ENCODE measurements around the gene GANC. TPM values are rescaled to one million over a fixed set of nuclear protein-coding genes. Genes with fewer than 3 reads are reported as not detected.
"Not testable (repeated sequence)": the region's sequence is repeated elsewhere in the genome, so short reads cannot be mapped to it uniquely, and the experiment has no call there.

GANC gene
- polyA plus RNA-seq (ENCODE audit: low read depth in 6 of 6) = 10 to 100 TPM; 20.8 to 48.7 (median 36.6) TPM

- DNase-seq (peak; percentile 93), ATAC-seq (ENCODE audit: low read depth in 2 of 2) (peak; percentile 86 to 87)
- no peaks in the 10 kb centered on the region for H3K36me3 Mint-ChIP-seq
- peak within 1 kb of the TSS; percentile 83 to 99 (median 98) for H3K27ac Mint-ChIP-seq
- H3K27me3 Mint-ChIP-seq = no peaks in the 10 kb centered on the region
- peak within 1 kb of the TSS; percentile 88 to 99 (median 97) for H3K4me3 Mint-ChIP-seq
- H3K4me1 Mint-ChIP-seq = peaks cover 35 to 55% (median 52%) of the 10 kb centered on the region in 3 donors
- H3K9me3 Mint-ChIP-seq = no peaks in the 10 kb centered on the region
Measured at GRCh38 chr15:42272939-42273899, at the start of gene GANC, which contains the start of gene TMEM87A. GANC (plus strand) TSS chr15:42273201; CDS start chr15:42274482, 1,281 bp downstream. TMEM87A (minus strand) TSS chr15:42273433; CDS start chr15:42273398, 35 bp downstream.

- ATAC-seq (ENCODE audit: low read depth in 2 of 2) (no peak), DNase-seq (no peak)
- Mint-ChIP-seq H3K36me3 (peaks cover 17 to 40% of the 10 kb centered on the region in 2 donors), H3K4me1 (peaks cover 0 to 8% (median 0%) of the 10 kb centered on the region in 3 donors), H3K9me3 (no peaks in the 10 kb centered on the region), H3K4me3 (no peak overlapping the region), H3K27me3 (no peaks in the 10 kb centered on the region), H3K27ac (peak overlapping the region in 1 of 6 donors; percentile 42)
Measured at GRCh38 chr15:42226648-42227047, 46.4 kb upstream of the GANC start.

DNA sequence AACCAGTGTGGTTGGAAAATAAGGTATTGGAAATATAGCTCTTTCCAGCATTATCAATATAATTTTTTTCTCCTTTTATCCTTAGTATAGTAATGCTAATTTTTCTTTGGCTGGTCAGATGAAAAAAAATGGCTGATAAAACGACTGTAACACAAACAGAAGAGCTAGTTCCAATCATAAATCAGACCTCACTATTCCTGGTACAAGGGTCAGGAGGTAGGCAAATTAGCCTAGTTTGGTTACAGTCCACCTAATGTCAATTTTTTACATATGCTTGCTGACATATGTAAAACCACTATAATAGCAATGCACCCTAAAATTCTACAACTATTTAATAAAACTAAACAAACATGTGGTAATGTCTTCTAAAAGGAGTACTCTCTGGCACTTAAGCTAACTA, 45.0 kb upstream of the GANC start:
- Mint-ChIP-seq H3K36me3 (peaks cover 17 to 40% of the 10 kb centered on the region in 2 donors), H3K4me1 (peaks cover 0 to 8% (median 0%) of the 10 kb centered on the region in 3 donors), H3K27me3 (no peaks in the 10 kb centered on the region), H3K4me3 (no peak overlapping the region), H3K9me3 (no peaks in the 10 kb centered on the region), H3K27ac (no peak overlapping the region)
- ATAC-seq (ENCODE audit: low read depth in 2 of 2) = no peak
- no peak for DNase-seq

- H3K36me3 Mint-ChIP-seq = peaks cover 17 to 34% of the 10 kb centered on the region in 2 donors
- H3K27ac Mint-ChIP-seq = peak overlapping the region in 2 of 6 donors; percentile 81 to 85
Measured at GRCh38 chr15:42228981-42229380, 44.0 kb upstream of the GANC start.

GRCh38 chr15:42231088-42231487, 41.9 kb upstream of the GANC start:
- Mint-ChIP-seq H3K4me1 (peaks cover 0 to 8% (median 0%) of the 10 kb centered on the region in 3 donors), H3K9me3 (no peaks in the 10 kb centered on the region), H3K27me3 (no peaks in the 10 kb centered on the region), H3K36me3 (peaks cover 22 to 40% of the 10 kb centered on the region in 2 donors), H3K27ac (peak overlapping the region in 1 of 6 donors; percentile 3), H3K4me3 (no peak overlapping the region)
- DNase-seq (no peak), ATAC-seq (ENCODE audit: low read depth in 2 of 2) (no peak)

More at GRCh38 chr15:42228981-42229380, 44.0 kb upstream of the GANC start:
- ATAC-seq (ENCODE audit: low read depth in 2 of 2); H3K4me1 Mint-ChIP-seq; DNase-seq; H3K4me3 Mint-ChIP-seq; H3K9me3 Mint-ChIP-seq; H3K27me3 Mint-ChIP-seq: not testable (repeated sequence)

DNA sequence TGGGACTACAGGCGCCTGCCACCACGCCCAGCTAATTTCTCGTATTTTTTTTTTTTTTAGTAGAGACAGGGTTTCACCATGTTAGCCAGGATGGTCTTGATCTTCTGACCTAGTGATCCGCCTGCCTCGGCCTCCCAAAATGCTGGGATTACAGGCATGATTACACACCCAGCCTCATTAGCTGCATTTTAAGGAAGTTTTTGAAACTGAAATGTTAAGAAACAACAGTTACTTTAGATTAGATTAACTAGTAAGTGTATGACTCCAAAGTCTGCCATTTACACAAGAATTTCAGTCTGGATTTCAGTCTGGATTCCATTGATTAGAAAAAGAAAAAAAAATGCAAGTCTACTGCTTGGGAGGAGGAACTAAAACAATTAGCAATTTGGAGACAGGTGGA, 40.4 kb upstream of the GANC start:
- Mint-ChIP-seq H3K9me3 (no peaks in the 10 kb centered on the region), H3K4me1 (peaks cover 0 to 8% (median 0%) of the 10 kb centered on the region in 3 donors), H3K27ac (peak overlapping the region in 1 of 6 donors; percentile 72), H3K36me3 (peaks cover 30 to 44% of the 10 kb centered on the region in 2 donors), H3K27me3 (no peaks in the 10 kb centered on the region), H3K4me3 (no peak overlapping the region)
- no peak for ATAC-seq (ENCODE audit: low read depth in 2 of 2)
- no peak for DNase-seq

DNA sequence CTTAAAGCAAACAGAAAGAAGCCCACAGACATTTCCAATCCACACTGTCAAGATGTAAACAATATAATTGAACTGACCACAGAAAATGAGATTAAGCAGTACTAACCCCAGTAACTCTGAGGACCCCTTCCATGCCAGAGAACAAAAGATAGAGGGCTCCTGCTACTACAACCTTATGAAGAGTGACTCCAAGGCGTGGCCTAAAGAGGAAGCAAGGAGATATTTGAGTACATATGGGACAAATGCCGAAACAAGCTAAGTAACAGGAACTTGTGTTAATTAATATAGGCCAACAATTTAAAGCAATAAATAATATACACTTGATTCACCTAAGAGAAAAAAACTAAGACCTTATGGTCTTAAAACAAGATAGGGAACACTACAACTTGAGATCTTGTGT, 39.9 kb upstream of the GANC start:
- DNase-seq (no peak), ATAC-seq (ENCODE audit: low read depth in 2 of 2) (no peak)
- Mint-ChIP-seq H3K27ac (peak overlapping the region in 3 of 6 donors; percentile 21 to 63 (median 44)), H3K9me3 (no peaks in the 10 kb centered on the region), H3K27me3 (no peaks in the 10 kb centered on the region), H3K4me1 (peaks cover 0 to 8% (median 0%) of the 10 kb centered on the region in 3 donors), H3K36me3 (peaks cover 30 to 44% of the 10 kb centered on the region in 2 donors), H3K4me3 (no peak overlapping the region)

DNA sequence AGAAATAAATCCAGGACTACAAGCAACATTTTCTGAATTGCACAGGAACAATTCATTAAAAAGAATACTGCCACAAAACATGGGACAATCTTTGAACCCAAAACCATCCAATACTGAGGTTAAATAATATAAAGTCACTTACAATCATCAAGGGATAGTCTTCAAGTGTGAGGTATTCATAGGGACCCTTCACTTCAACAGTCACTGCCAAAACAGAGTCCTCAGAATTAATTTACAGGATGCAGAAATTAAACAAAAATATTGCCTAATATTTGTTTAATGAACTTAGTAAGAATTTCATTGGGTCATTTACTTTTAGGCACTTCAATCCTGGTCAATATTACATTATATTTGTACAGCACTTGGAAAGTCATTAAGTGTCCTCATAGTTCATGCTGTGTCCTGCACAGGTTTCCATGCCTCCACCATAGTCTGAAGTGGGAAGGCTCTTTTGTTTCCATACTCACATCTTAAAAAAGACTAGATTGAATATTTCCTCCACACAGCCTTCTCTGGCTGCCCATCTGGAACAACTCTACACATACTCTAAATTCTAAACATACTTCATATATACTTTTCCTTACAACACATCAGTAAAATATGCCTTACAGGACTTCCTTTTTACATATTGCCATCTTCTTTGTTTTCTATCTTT, 33.3 kb upstream of the GANC start:
- DNase-seq (no peak), ATAC-seq (ENCODE audit: low read depth in 2 of 2) (no peak)
- no peak overlapping the region for H3K4me3 Mint-ChIP-seq
- H3K9me3 Mint-ChIP-seq = no peaks in the 10 kb centered on the region
- H3K4me1 Mint-ChIP-seq = peaks cover 0 to 6% (median 4%) of the 10 kb centered on the region in 3 donors
- peak overlapping the region in 1 of 6 donors; percentile 27 for H3K27ac Mint-ChIP-seq
- peaks cover 19 to 39% of the 10 kb centered on the region in 2 donors for H3K36me3 Mint-ChIP-seq
- no peaks in the 10 kb centered on the region for H3K27me3 Mint-ChIP-seq

DNA sequence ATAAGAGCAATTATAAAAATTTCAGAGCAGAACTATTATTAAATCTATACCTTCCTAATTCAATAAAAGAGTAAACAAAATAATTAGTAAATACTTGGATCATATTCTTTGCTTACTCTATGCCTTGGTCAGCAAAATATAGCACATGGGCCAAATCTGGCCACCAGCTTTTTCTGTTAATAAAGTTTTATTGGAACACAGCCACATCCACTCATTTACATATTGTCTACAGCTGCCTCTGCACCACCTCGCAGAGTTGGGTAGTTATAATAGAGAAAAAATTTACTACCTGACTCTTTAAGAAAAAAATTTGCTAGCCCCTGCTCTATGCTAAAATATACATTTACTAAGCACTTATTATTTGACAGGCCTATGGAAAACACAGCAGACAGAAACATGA, 32.2 kb upstream of the GANC start:
- no peak overlapping the region for H3K27ac Mint-ChIP-seq
- no peaks in the 10 kb centered on the region for H3K27me3 Mint-ChIP-seq
- DNase-seq (no peak), ATAC-seq (ENCODE audit: low read depth in 2 of 2) (no peak)
- no peak overlapping the region for H3K4me3 Mint-ChIP-seq
- peaks cover 0 to 6% (median 0%) of the 10 kb centered on the region in 3 donors for H3K4me1 Mint-ChIP-seq
- peaks cover 8 to 31% of the 10 kb centered on the region in 2 donors for H3K36me3 Mint-ChIP-seq
- H3K9me3 Mint-ChIP-seq = no peaks in the 10 kb centered on the region

DNA sequence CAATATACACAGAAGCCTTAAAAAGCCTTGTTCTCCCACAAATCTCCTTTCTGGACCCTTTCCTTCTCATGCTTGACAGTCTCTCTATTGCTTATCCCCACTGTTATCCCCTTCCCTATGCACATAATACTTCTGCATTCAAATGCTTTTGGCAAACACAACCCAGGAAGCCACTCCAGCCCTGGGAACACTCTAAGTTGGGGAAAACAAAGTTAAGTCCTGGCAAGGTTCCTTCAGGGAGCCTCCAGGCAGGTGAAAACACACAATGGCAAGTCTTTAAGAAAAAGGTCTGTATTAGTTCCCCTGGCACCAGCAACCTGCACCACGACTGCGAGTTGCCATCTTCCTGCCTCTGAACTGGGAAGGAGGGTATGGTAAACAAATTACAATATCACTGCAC, 19.7 kb upstream of the GANC start:
- peaks cover 1 to 17% (median 12%) of the 10 kb centered on the region in 3 donors for H3K4me1 Mint-ChIP-seq
- peaks cover 29 to 40% of the 10 kb centered on the region in 2 donors for H3K36me3 Mint-ChIP-seq
- no peak overlapping the region for H3K27ac Mint-ChIP-seq
- H3K9me3 Mint-ChIP-seq = peaks cover 0 to 8% (median 4%) of the 10 kb centered on the region in 7 donors
- ATAC-seq (ENCODE audit: low read depth in 2 of 2) (no peak), DNase-seq (no peak)
- no peaks in the 10 kb centered on the region for H3K27me3 Mint-ChIP-seq
- no peak overlapping the region for H3K4me3 Mint-ChIP-seq

DNA sequence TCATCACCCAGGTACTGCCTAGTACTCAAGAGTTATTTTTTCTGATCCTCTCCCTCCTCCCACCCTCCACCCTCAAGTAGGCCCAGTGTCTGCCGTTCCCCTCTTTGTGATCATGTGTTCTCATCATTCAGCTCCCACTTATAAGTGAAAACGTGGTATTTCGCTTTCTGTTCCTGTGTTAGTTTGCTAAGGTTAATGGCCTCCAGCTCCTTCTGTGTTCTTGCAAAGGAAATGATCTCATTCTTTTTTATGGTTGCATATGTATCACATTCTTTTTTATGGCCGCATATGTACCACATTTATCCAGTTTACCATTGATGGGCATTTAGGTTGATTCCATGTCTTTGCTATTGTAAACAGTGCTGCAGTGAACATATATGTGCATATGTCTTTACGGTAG, 8.2 kb upstream of the GANC start:
- DNase-seq (no peak), ATAC-seq (ENCODE audit: low read depth in 2 of 2) (no peak)
- H3K27ac Mint-ChIP-seq = no peak overlapping the region
- H3K4me3 Mint-ChIP-seq = no peak overlapping the region
- no peaks in the 10 kb centered on the region for H3K9me3 Mint-ChIP-seq
- peaks cover 5 to 6% (median 5%) of the 10 kb centered on the region in 3 donors for H3K4me1 Mint-ChIP-seq
- peaks cover 14 to 30% of the 10 kb centered on the region in 2 donors for H3K36me3 Mint-ChIP-seq
- no peaks in the 10 kb centered on the region for H3K27me3 Mint-ChIP-seq

GRCh38 chr15:42267286-42267685, 5.7 kb upstream of the GANC start:
- no peak for ATAC-seq (ENCODE audit: low read depth in 2 of 2)
- Mint-ChIP-seq H3K4me1 (peaks cover 16 to 24% (median 18%) of the 10 kb centered on the region in 3 donors), H3K27me3 (no peaks in the 10 kb centered on the region), H3K36me3 (peaks cover 14 to 25% of the 10 kb centered on the region in 2 donors), H3K4me3 (no peak overlapping the region), H3K9me3 (no peaks in the 10 kb centered on the region), H3K27ac (no peak overlapping the region)
- no peak for DNase-seq

DNA sequence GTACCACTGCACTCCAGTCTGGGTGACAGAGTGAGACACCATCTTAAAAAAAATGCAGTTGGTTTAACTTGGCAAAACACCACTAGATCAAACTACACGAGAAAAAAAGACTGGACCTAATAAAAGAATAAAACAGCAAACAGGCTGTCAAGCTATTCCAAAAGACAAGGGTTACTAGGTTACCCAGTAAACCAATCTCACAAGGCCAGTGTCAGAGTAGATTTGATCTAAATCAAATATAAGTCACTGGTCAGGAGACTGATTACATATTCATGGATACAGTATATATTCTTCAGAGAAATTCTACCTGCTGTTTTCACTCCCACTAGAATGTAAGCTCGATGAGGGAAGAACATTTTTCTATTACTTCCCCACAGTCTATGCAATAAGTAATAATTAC, 2.5 kb upstream of the GANC start:
- H3K4me3 Mint-ChIP-seq = peak overlapping the region in 2 of 8 donors; percentile 17 to 90
- no peak for ATAC-seq (ENCODE audit: low read depth in 2 of 2)
- peak overlapping the region in 1 of 6 donors; percentile 49 for H3K27ac Mint-ChIP-seq
- H3K36me3 Mint-ChIP-seq = peaks cover 0 to 4% of the 10 kb centered on the region in 2 donors
- no peaks in the 10 kb centered on the region for H3K27me3 Mint-ChIP-seq
- peaks cover 27 to 48% (median 43%) of the 10 kb centered on the region in 3 donors for H3K4me1 Mint-ChIP-seq
- no peak for DNase-seq
- no peaks in the 10 kb centered on the region for H3K9me3 Mint-ChIP-seq

Measured in naive B cell (primary cell).